ENCODE measurements around the gene MED12L.

MED12L gene

GRCh38 chr3:151085889-151086483 lies 522 bp downstream of the MED12L start:
- peak; percentile 16 for DNase-seq
- Histone ChIP-seq H3K27me3 (ENCODE audit: insufficient read depth, low read depth, severe bottlenecking) (peaks cover 78% of the 10 kb centered on the region), H3K4me3 (ENCODE audit: low read depth, low read length) (peak overlapping the region; percentile 63), H3K27ac (no peak overlapping the region), H3K36me3 (no peaks in the 10 kb centered on the region), H3K9me3 (ENCODE audit: severe bottlenecking) (no peaks in the 10 kb centered on the region)
- TF ChIP-seq CTCF (IDR thresholded peaks at IDR 0.05; ENCODE audit: low read depth, low read length): no peak

- Histone ChIP-seq H3K27ac (no peak overlapping the region), H3K9me3 (ENCODE audit: severe bottlenecking) (no peaks in the 10 kb centered on the region), H3K36me3 (no peaks in the 10 kb centered on the region), H3K27me3 (ENCODE audit: insufficient read depth, low read depth, severe bottlenecking) (peaks cover 77% of the 10 kb centered on the region), H3K4me3 (ENCODE audit: low read depth, low read length) (peak overlapping the region; percentile 63)
- peak; percentile 86 for DNase-seq
- TF ChIP-seq CTCF (IDR thresholded peaks at IDR 0.05; ENCODE audit: low read depth, low read length): peak; percentile 66
These were observed 1.3 kb downstream of the MED12L start for GRCh38 chr3:151086484-151087456.

- Histone ChIP-seq H3K9me3 (ENCODE audit: severe bottlenecking) (no peaks in the 10 kb centered on the region), H3K36me3 (no peaks in the 10 kb centered on the region), H3K27me3 (ENCODE audit: insufficient read depth, low read depth, severe bottlenecking) (peaks cover 71% of the 10 kb centered on the region), H3K27ac (no peak overlapping the region), H3K4me3 (ENCODE audit: low read depth, low read length) (no peak overlapping the region)
- DNase-seq: no peak
- TF ChIP-seq CTCF (IDR thresholded peaks at IDR 0.05; ENCODE audit: low read depth, low read length): no peak
These were observed 2.2 kb downstream of the MED12L start for GRCh38 chr3:151087648-151088047.

- Histone ChIP-seq H3K9me3 (ENCODE audit: severe bottlenecking) (no peaks in the 10 kb centered on the region), H3K4me3 (ENCODE audit: low read depth, low read length) (no peak overlapping the region), H3K27me3 (ENCODE audit: insufficient read depth, low read depth, severe bottlenecking) (peaks cover 31% of the 10 kb centered on the region), H3K27ac (no peak overlapping the region), H3K36me3 (no peaks in the 10 kb centered on the region)
- TF ChIP-seq CTCF (IDR thresholded peaks at IDR 0.05; ENCODE audit: low read depth, low read length): no peak
- no peak for DNase-seq
These were observed 6.4 kb downstream of the MED12L start for GRCh38 chr3:151091685-151092345.

- H3K27me3 ChIP-seq (ENCODE audit: insufficient read depth, low read depth, severe bottlenecking): peaks cover 18% of the 10 kb centered on the region
- no peak for TF ChIP-seq CTCF (IDR thresholded peaks at IDR 0.05; ENCODE audit: low read depth, low read length)
- no peaks in the 10 kb centered on the region for H3K36me3 ChIP-seq
- H3K9me3 ChIP-seq (ENCODE audit: severe bottlenecking): no peaks in the 10 kb centered on the region
- no peak for DNase-seq
- no peak overlapping the region for H3K27ac ChIP-seq
- H3K4me3 ChIP-seq (ENCODE audit: low read depth, low read length): no peak overlapping the region
These were observed 7.7 kb downstream of the MED12L start for GRCh38 chr3:151093148-151093547.

All from WERI-Rb-1 (cell line).